HCT116 (cell line): ENCODE results near the gene LCN10.

Source experiments
- EZH2 ChIP-seq: fragments of 200-600 bp; sonication (generic); IDR thresholded peaks from 2 replicates; pipeline ENCODE4 v1.6.1; 2017; ENCODE audit warnings: antibody characterized with exemption, mixed run types
- EZH2phosphoT487 ChIP-seq: fragments of 200-600 bp; IDR thresholded peaks from 2 replicates; pipeline ENCODE4 v1.6.1; 2018; ENCODE audit warnings: antibody characterized with exemption, borderline replicate concordance
- FOSL1 ChIP-seq: IDR thresholded peaks from 2 replicates; pipeline ENCODE4 v1.6.1; 2012; ENCODE audit warnings: low read depth
- POLR2A ChIP-seq: IDR thresholded peaks from 2 replicates; pipeline ENCODE4 v1.7.0; 2011; ENCODE audit warnings: borderline replicate concordance; ENCODE audit not compliant: insufficient read depth, insufficient read length; ENCODE audit errors: extremely low read depth
- POLR2AphosphoS5 ChIP-seq: IDR thresholded peaks from 2 replicates; pipeline ENCODE4 v1.6.1; 2011; ENCODE audit warnings: mild to moderate bottlenecking, low read depth, low read length, moderate library complexity
- RAD21 ChIP-seq: IDR thresholded peaks from 2 replicates; pipeline ENCODE4 v1.6.1; 2012; ENCODE audit warnings: low read depth, mild to moderate bottlenecking
- YY1 ChIP-seq: IDR thresholded peaks from 2 replicates; pipeline ENCODE4 v1.6.1; 2011; ENCODE audit warnings: low read length, low read depth, moderate library complexity, mild to moderate bottlenecking; ENCODE audit not compliant: insufficient replicate concordance; ENCODE audit errors: extremely low read depth
- ZFX ChIP-seq: fragments of 450-650 bp; IDR thresholded peaks from 2 replicates; pipeline ENCODE4 v1.6.1; 2017
- TF ChIP-seq, protein P1 (sequence below), 3 experiments: fragments of 200-600 bp in 1 of 3; sonication (generic) in 1 of 3; IDR thresholded peaks in 2 of 3; conservative IDR thresholded peaks in 1 of 3; 2 replicates each; pipeline ENCODE4 v1.5.1; 2012 to 2017; ENCODE audit warnings: low read depth in 2 of 3, low read length in 2 of 3, antibody characterized with exemption in 1 of 3, borderline replicate concordance in 1 of 3, control low read depth in 1 of 3, mild to moderate bottlenecking in 1 of 3, mixed read lengths in 1 of 3, mixed run types in 1 of 3, moderate library complexity in 1 of 3; ENCODE audit not compliant: insufficient read depth in 1 of 3

DNA sequence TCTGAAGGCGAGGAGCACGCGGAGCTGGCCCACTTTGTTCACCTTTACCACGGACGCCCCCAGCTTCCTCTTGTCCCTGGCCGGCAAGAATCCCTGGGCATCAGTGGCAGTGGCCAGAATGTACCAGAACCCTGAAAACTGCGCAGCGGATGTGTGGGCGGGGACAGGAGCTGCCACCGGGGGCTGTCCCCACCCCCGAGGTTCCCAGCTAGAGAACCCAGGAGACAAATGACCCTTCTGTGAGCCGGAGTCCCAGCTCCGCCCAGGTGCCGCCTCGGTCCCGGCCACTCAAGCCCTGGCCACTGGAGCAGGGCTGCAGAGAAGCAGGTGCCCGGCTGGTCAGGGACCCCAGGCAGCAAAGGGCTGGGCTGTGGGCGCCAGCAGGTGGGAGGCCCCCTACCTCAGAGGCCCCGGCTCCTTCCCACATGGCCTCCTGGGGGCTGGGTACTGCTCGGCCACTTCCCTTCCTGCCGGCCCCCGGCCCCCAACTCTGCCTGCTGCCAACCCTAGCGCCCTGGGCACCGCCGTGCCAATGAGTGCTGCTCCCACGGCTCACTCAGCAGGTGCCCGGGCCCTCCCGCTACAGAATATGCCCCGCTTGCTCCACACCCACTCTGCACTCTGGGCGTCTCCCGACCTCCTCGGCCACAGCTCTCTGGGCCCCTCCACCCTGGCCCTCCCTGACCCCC lies 713 bp downstream of the LCN10 start:
- TF ChIP-seq POLR2A (no peak), YY1 (no peak), EZH2 (no peak), POLR2AphosphoS5 (no peak), ZFX (no peak), FOSL1 (no peak), RAD21 (no peak), EZH2phosphoT487 (no peak)
- TF ChIP-seq, protein P1, sequence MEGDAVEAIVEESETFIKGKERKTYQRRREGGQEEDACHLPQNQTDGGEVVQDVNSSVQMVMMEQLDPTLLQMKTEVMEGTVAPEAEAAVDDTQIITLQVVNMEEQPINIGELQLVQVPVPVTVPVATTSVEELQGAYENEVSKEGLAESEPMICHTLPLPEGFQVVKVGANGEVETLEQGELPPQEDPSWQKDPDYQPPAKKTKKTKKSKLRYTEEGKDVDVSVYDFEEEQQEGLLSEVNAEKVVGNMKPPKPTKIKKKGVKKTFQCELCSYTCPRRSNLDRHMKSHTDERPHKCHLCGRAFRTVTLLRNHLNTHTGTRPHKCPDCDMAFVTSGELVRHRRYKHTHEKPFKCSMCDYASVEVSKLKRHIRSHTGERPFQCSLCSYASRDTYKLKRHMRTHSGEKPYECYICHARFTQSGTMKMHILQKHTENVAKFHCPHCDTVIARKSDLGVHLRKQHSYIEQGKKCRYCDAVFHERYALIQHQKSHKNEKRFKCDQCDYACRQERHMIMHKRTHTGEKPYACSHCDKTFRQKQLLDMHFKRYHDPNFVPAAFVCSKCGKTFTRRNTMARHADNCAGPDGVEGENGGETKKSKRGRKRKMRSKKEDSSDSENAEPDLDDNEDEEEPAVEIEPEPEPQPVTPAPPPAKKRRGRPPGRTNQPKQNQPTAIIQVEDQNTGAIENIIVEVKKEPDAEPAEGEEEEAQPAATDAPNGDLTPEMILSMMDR (IDR thresholded peaks at IDR 0.05 in 2 of 3, conservative IDR thresholded peaks at IDR 0.05 in 1 of 3; ENCODE audit: borderline replicate concordance in 1 of 3, insufficient read depth in 1 of 3, low read depth in 2 of 3, low read length in 2 of 3), result no peak
